ENCODE measurements around the gene HIF1A. TPM values are rescaled to one million over a fixed set of nuclear protein-coding genes. Genes with fewer than 3 reads are reported as not detected.

HIF1A gene
- total RNA-seq, result 188 and 286 TPM in 2 replicates

DNA sequence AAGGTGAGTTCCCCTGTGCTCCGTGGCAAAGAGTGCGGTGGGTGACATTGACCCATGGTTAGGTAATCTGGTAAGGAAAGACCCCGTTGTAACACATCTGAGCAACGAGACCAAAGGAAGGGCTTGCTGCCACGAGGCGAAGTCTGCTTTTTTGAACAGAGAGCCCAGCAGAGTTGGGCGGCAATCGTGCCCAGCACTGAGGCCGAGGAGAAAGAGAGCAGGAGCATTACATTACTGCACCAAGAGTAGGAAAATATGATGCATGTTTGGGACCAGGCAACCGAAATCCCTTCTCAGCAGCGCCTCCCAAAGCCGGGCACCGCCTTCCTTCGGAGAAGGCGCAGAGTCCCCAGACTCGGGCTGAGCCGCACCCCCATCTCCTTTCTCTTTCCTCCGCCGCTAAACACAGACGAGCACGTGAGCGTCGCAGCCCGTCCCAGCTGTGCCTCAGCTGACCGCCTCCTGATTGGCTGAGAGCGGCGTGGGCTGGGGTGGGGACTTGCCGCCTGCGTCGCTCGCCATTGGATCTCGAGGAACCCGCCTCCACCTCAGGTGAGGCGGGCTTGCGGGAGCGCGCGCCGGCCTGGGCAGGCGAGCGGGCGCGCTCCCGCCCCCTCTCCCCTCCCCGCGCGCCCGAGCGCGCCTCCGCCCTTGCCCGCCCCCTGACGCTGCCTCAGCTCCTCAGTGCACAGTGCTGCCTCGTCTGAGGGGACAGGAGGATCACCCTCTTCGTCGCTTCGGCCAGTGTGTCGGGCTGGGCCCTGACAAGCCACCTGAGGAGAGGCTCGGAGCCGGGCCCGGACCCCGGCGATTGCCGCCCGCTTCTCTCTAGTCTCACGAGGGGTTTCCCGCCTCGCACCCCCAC lies at the start of gene HIF1A:
HIF1A (plus strand) TSS at position 684 of the 865 bp plus-strand sequence. CDS start 292 bp downstream, outside the sequence.

GRCh38 chr14:61761959-61762786 lies 66.9 kb downstream of the HIF1A start, which contains the start of gene SNAPC1:
SNAPC1 (plus strand) TSS chr14:61762420; CDS start chr14:61762461, 41 bp downstream.

Other genes starting within 250 kb of the HIF1A start
- 8.4 and 11.2 TPM in 2 replicates for gene SNAPC1, start 66.9 kb downstream of the HIF1A start, total RNA-seq
- under 0.01 TPM in 2 replicates for gene SYT16, start 117.2 kb downstream of the HIF1A start, total RNA-seq

Data from aortic smooth muscle cell (primary cell).